Lung (tissue), 12 donors: Measurements from ENCODE around the gene IL1RAP. TPM values are rescaled to one million over a fixed set of nuclear protein-coding genes. Genes with fewer than 3 reads are reported as not detected.

Experiments
- ATAC-seq: fragments of 200-7000 bp; cut with Tn5 transposase; one replicate; pipeline ENCODE4 v1.9.1; 2020; ENCODE audit warnings: moderate number of reproducible peaks; ENCODE audit not compliant: insufficient read depth, low FRiP score
- DNase-seq, 3 donors: peaks; one replicate each; pipeline ENCODE4 v3.0.0-alpha.2; 2013 to 2017
- H3K27ac ChIP-seq, 2 donors: one replicate each; pipeline ENCODE4 v1.5.1; 2013; ENCODE audit warnings: mild to moderate bottlenecking in 2 of 2, moderate library complexity in 2 of 2, control low read depth in 1 of 2, inconsistent platforms in 1 of 2, low read depth in 1 of 2, low read length in 1 of 2
- H3K27me3 ChIP-seq, 3 donors: one replicate each; pipeline ENCODE4 v1.5.1; 2013; ENCODE audit warnings: low read length in 2 of 3; ENCODE audit not compliant: control insufficient read depth in 3 of 3, insufficient read depth in 3 of 3
- H3K36me3 ChIP-seq, 4 donors: one replicate each; pipeline ENCODE4 v1.5.1; 2013; ENCODE audit warnings: low read length in 4 of 4, mild to moderate bottlenecking in 1 of 4, moderate library complexity in 1 of 4; ENCODE audit not compliant: control insufficient read depth in 4 of 4, insufficient read depth in 4 of 4
- H3K4me1 ChIP-seq, 5 donors: one replicate each; pipeline ENCODE4 v1.5.1; 2013; ENCODE audit warnings: low read length in 5 of 5, mild to moderate bottlenecking in 2 of 5, moderate library complexity in 1 of 5; ENCODE audit not compliant: control insufficient read depth in 5 of 5, insufficient read depth in 5 of 5
- H3K4me3 ChIP-seq: one replicate; pipeline ENCODE4 v1.5.1; 2013; ENCODE audit warnings: mild to moderate bottlenecking, control low read depth, moderate library complexity
- H3K9ac ChIP-seq, 2 donors: one replicate each; pipeline ENCODE4 v1.5.1; 2013; ENCODE audit warnings: low read length in 2 of 2, control low read depth in 1 of 2; ENCODE audit not compliant: insufficient read depth in 1 of 2
- H3K9me3 ChIP-seq, 4 donors: one replicate each; pipeline ENCODE4 v1.5.1; 2013; ENCODE audit warnings: low read length in 3 of 4, mild to moderate bottlenecking in 1 of 4, moderate library complexity in 1 of 4; ENCODE audit not compliant: control insufficient read depth in 4 of 4, insufficient read depth in 3 of 4
- CTCF ChIP-seq: IDR thresholded peaks from 2 replicates; pipeline ENCODE4 v1.5.1; 2012; ENCODE audit warnings: mild to moderate bottlenecking; ENCODE audit errors: control extremely low read depth, extremely low read depth
- WGBS, 2 donors: extraction: QIAGEN DNeasy Blood & Tissue Kit; methylation state at CpG; one replicate each; pipeline ENCODE4 v1.1.7; 2013; 5-methylcytosine and 5-hydroxymethylcytosine counted together
- polyA plus RNA-seq, 2 donors: library from polyadenylated mRNA; stranded (reverse); fragments of 200-250 nt; gene quantifications; one replicate each; pipeline ENCODE4 v1.2.1, GENCODE V29; 2013
- total RNA-seq, 2 donors: library from RNA; depleted of rRNA in 1 of 2; stranded (reverse); fragments of >200 nt in 1 of 2; gene quantifications; one replicate each; pipeline ENCODE4 v1.2.1, GENCODE V29; 2014 to 2021
- donor health status: control.
- donor health status: control.
- donor health status: Bipolar disorder and iron deficiency.
- donor health status: healthy.
- donor health status: DM: yes; HTN: yes; CAD: no.

Gene IL1RAP
- total and polyA plus RNA-seq, 4 donors = 3.2 to 34.2 (median 26.8) TPM

- Histone ChIP-seq H3K27me3 (no peaks in the 10 kb centered on the region), H3K9me3 (no peaks in the 10 kb centered on the region), H3K9ac (no peak overlapping the region), H3K36me3 (no peaks in the 10 kb centered on the region), H3K27ac (no peak overlapping the region), H3K4me1 (peaks cover 4 to 27% (median 7%) of the 10 kb centered on the region in 5 donors), H3K4me3 (no peak overlapping the region)
- TF ChIP-seq CTCF = no peak
- no peak for DNase-seq
- 94 to 95% methylated on average over 2 of the region's 2 CpGs for WGBS, 2 donors
- no peak for ATAC-seq
Observed at GRCh38 chr3:190582667-190583066, 68.8 kb downstream of the IL1RAP start.

GRCh38 chr3:190585805-190586630, 72.1 kb downstream of the IL1RAP start:
- no peak for DNase-seq

GRCh38 chr3:190586631-190587011, 72.7 kb downstream of the IL1RAP start:
- Histone ChIP-seq H3K27me3 (no peaks in the 10 kb centered on the region), H3K36me3 (no peaks in the 10 kb centered on the region), H3K4me1 (peaks cover 0 to 19% (median 6%) of the 10 kb centered on the region in 5 donors), H3K27ac (peak overlapping the region in 1 of 2 donors; percentile 78), H3K4me3 (no peak overlapping the region), H3K9ac (no peak overlapping the region), H3K9me3 (no peaks in the 10 kb centered on the region)
- ATAC-seq = no peak
- no peak for DNase-seq
- TF ChIP-seq CTCF = no peak
- WGBS, 2 donors = 50 to 59% methylated on average over 4 of the region's 4 CpGs

More at GRCh38 chr3:190585805-190586630, 72.1 kb downstream of the IL1RAP start:
- no peak for TF ChIP-seq CTCF
- Histone ChIP-seq H3K27ac (peak overlapping the region; percentile 14 to 78), H3K27me3 (no peaks in the 10 kb centered on the region), H3K4me3 (no peak overlapping the region), H3K9me3 (no peaks in the 10 kb centered on the region), H3K9ac (no peak overlapping the region), H3K4me1 (peaks cover 1 to 20% (median 4%) of the 10 kb centered on the region in 5 donors), H3K36me3 (no peaks in the 10 kb centered on the region)
- ATAC-seq = peak; percentile 83
- WGBS, 2 donors = 71% methylated on average over 6 of the region's 6 CpGs
